Cardiac muscle cell (in vitro differentiated cells and primary cell): ENCODE results near the gene TSPAN9. TPM values are rescaled to one million over a fixed set of nuclear protein-coding genes. Genes with fewer than 3 reads are reported as not detected.

Experiments used
- DNase-seq, 2 donors: peaks; one replicate each; pipeline versions ENCODE4 v3.0.0 to v3.0.0-alpha.2; 2010 to 2017; ENCODE audit warnings: low read depth in 1 of 2, low spot score in 1 of 2
- H3K27ac ChIP-seq: fragments of 200-600 bp; sonication (generic); 2 replicates; pipeline ENCODE4 v1.5.1; 2016
- H3K27me3 ChIP-seq: fragments of 200-600 bp; sonication (generic); 2 replicates; pipeline ENCODE4 v1.6.0; 2016; ENCODE audit warnings: control low read depth
- H3K36me3 ChIP-seq: fragments of 200-600 bp; sonication (generic); 2 replicates; pipeline ENCODE4 v1.5.1; 2016; ENCODE audit warnings: control low read depth
- H3K4me1 ChIP-seq: fragments of 200-600 bp; sonication (generic); 2 replicates; pipeline ENCODE4 v1.8.1; 2017; ENCODE audit warnings: low read depth, mild to moderate bottlenecking, mixed run types
- H3K4me3 ChIP-seq: fragments of 200-600 bp; sonication (generic); 2 replicates; pipeline ENCODE4 v1.5.1; 2016; ENCODE audit warnings: mild to moderate bottlenecking
- H3K9me3 ChIP-seq: fragments of 200-600 bp; sonication (generic); 2 replicates; pipeline ENCODE4 v1.5.1; 2017; ENCODE audit warnings: low read depth, mild to moderate bottlenecking, control low read depth
- polyA plus RNA-seq: library from polyadenylated mRNA; unstranded; fragments of >200 nt; fragmentation: Nextera tagmentation; extraction: Ambion mirVana; gene quantifications from 2 replicates; pipeline ENCODE4 v1.2.1, GENCODE V29; 2016
- total RNA-seq: library from RNA; depleted of rRNA; stranded (reverse); fragments of >200 nt; gene quantifications from 2 replicates; pipeline ENCODE4 v1.2.3, GENCODE V29; 2016
- TF ChIP-seq, protein P1 (sequence below): IDR thresholded peaks from 2 replicates; pipeline ENCODE4 v1.5.1; 2012; ENCODE audit warnings: low read depth, mild to moderate bottlenecking, low read length

The TSPAN9 gene
- total and polyA plus RNA-seq, 2 experiments from 2014 or later, result 13.3 to 199 TPM

- no peak overlapping the region for H3K4me3 ChIP-seq
- DNase-seq, result no peak
- H3K9me3 ChIP-seq, result no peaks in the 10 kb centered on the region
- H3K36me3 ChIP-seq, result no peaks in the 10 kb centered on the region
- no peaks in the 10 kb centered on the region for H3K27me3 ChIP-seq
- TF ChIP-seq, protein P1, sequence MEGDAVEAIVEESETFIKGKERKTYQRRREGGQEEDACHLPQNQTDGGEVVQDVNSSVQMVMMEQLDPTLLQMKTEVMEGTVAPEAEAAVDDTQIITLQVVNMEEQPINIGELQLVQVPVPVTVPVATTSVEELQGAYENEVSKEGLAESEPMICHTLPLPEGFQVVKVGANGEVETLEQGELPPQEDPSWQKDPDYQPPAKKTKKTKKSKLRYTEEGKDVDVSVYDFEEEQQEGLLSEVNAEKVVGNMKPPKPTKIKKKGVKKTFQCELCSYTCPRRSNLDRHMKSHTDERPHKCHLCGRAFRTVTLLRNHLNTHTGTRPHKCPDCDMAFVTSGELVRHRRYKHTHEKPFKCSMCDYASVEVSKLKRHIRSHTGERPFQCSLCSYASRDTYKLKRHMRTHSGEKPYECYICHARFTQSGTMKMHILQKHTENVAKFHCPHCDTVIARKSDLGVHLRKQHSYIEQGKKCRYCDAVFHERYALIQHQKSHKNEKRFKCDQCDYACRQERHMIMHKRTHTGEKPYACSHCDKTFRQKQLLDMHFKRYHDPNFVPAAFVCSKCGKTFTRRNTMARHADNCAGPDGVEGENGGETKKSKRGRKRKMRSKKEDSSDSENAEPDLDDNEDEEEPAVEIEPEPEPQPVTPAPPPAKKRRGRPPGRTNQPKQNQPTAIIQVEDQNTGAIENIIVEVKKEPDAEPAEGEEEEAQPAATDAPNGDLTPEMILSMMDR, result no peak
- H3K27ac ChIP-seq, result no peak overlapping the region
- H3K4me1 ChIP-seq, result peaks cover 31% of the 10 kb centered on the region
Measured at GRCh38 chr12:3182426-3182825, 105.2 kb downstream of the TSPAN9 start.

DNA sequence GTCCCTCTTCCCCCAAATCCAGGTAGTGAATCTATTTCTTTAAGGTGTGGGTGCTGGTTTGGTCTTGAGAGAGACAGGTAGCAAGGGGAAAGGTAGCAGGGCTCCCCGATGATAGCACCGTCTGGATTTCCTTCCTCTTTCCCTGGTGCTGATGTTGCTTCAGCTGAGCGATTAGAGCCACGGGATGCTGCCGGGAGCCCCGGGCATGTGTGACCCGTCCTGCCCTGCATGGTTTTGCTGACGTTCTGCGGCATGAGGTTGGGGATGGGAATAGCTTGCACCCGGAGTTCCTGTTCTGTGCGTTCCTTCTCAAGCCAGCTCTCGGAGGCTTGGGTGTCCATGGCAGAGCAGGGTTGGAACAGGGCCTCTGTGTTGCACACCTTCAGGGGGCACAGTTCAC, 107.3 kb downstream of the TSPAN9 start:
- no peaks in the 10 kb centered on the region for H3K9me3 ChIP-seq
- no peaks in the 10 kb centered on the region for H3K36me3 ChIP-seq
- no peak overlapping the region for H3K4me3 ChIP-seq
- H3K27ac ChIP-seq, result peak overlapping the region; percentile 81
- no peak for DNase-seq
- H3K4me1 ChIP-seq, result peaks cover 39% of the 10 kb centered on the region
- TF ChIP-seq, protein P1, result peak; percentile 3
- H3K27me3 ChIP-seq, result no peaks in the 10 kb centered on the region

- H3K4me3 ChIP-seq, result no peak overlapping the region
- H3K36me3 ChIP-seq, result no peaks in the 10 kb centered on the region
- H3K27me3 ChIP-seq, result no peaks in the 10 kb centered on the region
- peaks cover 48% of the 10 kb centered on the region for H3K4me1 ChIP-seq
- DNase-seq, result peak in 1 of 2 donors; percentile 69
- no peaks in the 10 kb centered on the region for H3K9me3 ChIP-seq
- TF ChIP-seq, protein P1, result no peak
- peak overlapping the region; percentile 81 for H3K27ac ChIP-seq
Measured at GRCh38 chr12:3185260-3185870, 108.2 kb downstream of the TSPAN9 start.

DNA sequence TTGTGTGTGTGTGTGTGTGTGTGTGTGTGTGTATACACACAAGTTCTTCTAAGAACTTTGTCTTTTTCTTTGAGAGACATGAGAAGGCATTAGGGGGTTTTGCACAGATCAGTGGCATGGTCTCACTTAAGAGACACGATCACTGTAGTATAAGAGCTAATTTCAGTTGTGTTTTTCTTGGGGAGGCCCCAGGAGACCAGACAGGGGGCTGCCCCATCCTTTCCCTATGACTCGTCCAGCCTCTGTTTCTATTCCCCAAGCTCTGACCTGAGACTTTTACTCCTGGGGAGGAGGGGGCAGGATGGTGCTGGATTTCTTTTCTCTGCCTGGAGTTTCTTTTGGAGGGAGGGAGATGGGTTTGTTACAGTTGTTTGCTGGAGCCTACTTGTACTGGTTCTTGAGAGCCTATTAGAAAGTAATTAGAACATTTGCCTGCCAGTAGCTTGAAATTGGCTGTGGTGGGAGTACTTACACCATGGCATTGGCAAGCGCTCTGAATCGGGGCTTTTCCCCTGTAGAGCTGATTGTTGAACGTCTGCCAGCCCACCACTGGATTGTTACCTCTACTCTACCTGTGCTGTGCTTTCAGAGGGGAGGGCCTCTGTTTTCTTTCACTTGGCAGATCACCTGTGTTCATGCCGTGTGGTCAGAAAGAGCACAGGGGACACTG, 109.5 kb downstream of the TSPAN9 start:
- DNase-seq, result no peak
- TF ChIP-seq, protein P1, result no peak
- H3K36me3 ChIP-seq, result no peaks in the 10 kb centered on the region
- no peak overlapping the region for H3K4me3 ChIP-seq
- H3K27me3 ChIP-seq, result no peaks in the 10 kb centered on the region
- peaks cover 51% of the 10 kb centered on the region for H3K4me1 ChIP-seq
- no peaks in the 10 kb centered on the region for H3K9me3 ChIP-seq
- H3K27ac ChIP-seq, result peak overlapping the region; percentile 81

DNA sequence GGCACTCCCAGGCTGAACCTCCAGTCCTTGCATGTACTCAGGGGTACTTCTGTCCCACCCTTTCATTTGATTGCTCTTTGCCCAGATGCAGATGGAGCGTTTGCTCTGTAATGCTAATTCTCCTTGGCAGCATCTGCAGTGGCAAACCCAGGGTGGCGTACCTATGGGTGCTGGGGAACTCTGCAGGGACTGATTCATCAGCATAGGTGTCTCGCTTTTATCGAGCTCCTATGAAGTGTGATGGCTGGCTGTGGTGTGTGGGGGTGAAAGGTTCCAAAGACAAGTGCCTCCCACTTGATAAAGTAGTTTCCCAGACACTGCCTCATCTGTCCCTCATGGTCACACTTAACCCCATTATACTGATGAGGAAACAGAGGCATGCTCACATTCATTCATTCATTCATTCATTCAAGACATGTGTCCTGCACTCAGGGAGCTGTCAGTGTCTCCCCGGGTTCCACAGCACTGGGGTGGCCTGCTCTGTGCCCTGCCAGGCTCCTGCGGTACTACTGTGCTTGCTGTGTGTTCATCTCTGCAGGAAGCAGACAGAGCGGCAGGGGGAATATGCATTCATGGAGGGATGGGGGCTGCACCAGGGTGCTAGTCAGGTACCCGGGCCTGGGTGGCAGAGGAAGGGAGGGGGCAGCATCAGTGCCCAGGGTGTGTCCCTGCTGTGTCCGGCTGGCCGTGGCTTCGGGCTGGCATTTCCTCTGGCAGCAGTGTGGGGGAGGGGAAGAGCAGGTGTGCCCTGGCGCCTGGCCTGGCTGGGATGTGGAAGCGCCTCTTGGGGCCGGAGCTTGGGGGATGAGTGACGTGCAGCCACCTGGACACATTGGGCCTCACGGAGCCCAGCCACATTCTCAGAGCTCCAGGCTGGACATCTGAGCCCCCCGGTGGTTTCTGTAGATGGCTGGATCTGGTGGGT, 110.9 kb downstream of the TSPAN9 start:
- Histone ChIP-seq H3K36me3 (no peaks in the 10 kb centered on the region), H3K4me3 (no peak overlapping the region), H3K4me1 (peaks cover 51% of the 10 kb centered on the region), H3K9me3 (no peaks in the 10 kb centered on the region), H3K27ac (no peak overlapping the region), H3K27me3 (no peaks in the 10 kb centered on the region)
- DNase-seq, result no peak
- TF ChIP-seq, protein P1, result no peak
